Measurements from ENCODE around the gene SMIM14. TPM values are rescaled to one million over a fixed set of nuclear protein-coding genes. Genes with fewer than 3 reads are reported as not detected.
A peak's percentile ranks its signal among the peaks of the same experiment; 100 is the strongest.
"Not testable (repeated sequence)": the region's sequence is repeated elsewhere in the genome, so short reads cannot be mapped to it uniquely, and the experiment has no call there.

SMIM14 gene
- polyA plus RNA-seq, 4 donors, result 46.5 to 61.5 (median 55.1) TPM

GRCh38 chr4:39542611-39543012, 96.1 kb downstream of the SMIM14 start:
- DNase-seq (ENCODE audit: low read depth in 4 of 4, low spot score in 3 of 4), result no peak

GRCh38 chr4:39541987-39542610, 96.6 kb downstream of the SMIM14 start:
- DNase-seq (ENCODE audit: low read depth in 4 of 4, low spot score in 3 of 4), result no peak

GRCh38 chr4:39539089-39539611, 99.5 kb downstream of the SMIM14 start:
- no peak for DNase-seq (ENCODE audit: low read depth in 4 of 4, low spot score in 3 of 4)

DNA sequence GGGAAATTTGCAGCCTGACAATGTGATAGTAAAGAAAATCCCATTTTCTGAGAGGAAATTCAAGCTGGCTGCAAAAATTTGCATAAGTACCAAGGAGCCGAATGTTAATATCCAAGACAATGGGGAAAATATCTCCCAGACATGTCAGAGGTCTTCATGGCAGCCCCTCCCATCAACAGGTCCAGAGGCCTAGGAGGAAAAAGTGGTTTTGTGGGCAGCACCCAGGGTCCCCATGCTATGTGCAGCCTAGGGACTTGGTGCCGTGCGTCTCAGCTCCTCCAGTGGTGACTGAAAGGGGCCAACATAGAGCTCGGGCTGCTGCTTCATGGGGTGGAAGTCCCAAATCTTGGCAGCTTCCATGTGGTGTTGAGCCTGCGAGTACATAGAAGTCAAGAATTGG, 105.1 kb downstream of the SMIM14 start:
- no peak for DNase-seq (ENCODE audit: low read depth in 4 of 4, low spot score in 3 of 4)

GRCh38 chr4:39532237-39532636, 106.4 kb downstream of the SMIM14 start:
- not testable (repeated sequence) for DNase-seq (ENCODE audit: low read depth in 4 of 4, low spot score in 3 of 4)

- no peak for DNase-seq (ENCODE audit: low read depth in 4 of 4, low spot score in 3 of 4)
Observed at GRCh38 chr4:39530682-39531081, 108.0 kb downstream of the SMIM14 start.

GRCh38 chr4:39529534-39529933, 109.1 kb downstream of the SMIM14 start:
- no peak for DNase-seq (ENCODE audit: low read depth in 4 of 4, low spot score in 3 of 4)

DNA sequence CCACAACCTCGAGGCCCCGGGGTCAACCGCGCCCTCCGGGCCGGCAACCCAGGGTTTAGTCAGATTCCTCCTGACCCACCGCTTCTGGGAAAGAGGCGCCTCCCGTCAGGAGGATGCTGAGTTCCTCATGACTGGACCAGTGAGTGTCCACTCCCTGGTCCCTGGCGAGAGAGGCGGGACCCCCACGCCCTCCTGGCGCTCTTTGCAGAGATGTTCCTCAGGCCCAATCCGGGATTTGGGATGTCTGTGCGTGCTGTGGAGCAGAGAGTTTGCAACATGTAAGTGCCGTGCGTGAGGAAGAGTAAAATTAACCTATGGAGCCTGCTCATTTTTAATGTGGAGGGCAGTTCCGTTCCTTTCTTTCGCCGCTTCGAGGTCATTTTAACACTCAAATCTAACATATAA, 110.6 kb downstream of the SMIM14 start:
- no peak for DNase-seq (ENCODE audit: low read depth in 4 of 4, low spot score in 3 of 4)

DNA sequence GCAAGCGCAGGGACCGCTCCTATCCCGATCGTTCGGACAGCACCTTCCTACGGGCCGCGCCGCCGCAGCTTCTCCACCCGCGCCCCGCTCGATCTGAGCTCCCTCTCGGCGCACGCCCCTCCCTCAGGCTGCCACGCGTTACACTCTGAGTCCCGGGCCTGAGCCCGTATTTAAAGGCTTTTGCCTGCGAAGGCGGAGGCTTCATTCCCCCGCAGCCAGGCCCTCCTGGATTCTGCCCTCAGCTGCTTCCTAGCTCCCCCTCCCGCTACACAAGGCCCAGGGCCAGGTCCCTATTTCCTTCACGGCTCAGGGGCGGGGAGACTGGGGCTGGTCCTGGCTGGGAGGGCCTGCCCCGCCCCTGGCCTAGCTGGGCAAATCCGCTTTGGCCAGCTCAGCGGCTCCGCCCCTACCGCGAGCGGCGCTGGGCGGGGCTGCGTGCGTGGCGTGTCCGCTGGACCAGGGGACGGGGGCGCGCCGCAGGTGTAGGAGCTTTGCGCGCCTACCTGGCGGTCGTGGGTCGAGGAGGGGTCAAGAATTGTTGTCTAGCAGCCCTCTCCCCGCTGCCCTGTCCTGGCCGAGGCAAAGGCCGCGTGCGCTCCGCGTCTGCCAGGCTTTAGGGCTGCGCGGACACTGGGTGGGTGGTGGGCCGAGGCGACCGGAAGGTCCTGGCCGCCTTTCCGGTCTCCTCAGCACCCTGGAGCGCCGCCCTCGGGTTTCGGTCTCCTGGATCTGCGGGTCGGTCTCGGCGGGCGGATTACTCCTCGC, 111.2 kb downstream of the SMIM14 start, which contains the start of gene UGDH:
UGDH (minus strand) TSS at position 144 of the 765 bp plus-strand sequence. CDS start 5,927 bp downstream, outside the sequence.
- DNase-seq (ENCODE audit: low read depth in 4 of 4, low spot score in 3 of 4), result peak; percentile 95 to 97 (median 96)

DNA sequence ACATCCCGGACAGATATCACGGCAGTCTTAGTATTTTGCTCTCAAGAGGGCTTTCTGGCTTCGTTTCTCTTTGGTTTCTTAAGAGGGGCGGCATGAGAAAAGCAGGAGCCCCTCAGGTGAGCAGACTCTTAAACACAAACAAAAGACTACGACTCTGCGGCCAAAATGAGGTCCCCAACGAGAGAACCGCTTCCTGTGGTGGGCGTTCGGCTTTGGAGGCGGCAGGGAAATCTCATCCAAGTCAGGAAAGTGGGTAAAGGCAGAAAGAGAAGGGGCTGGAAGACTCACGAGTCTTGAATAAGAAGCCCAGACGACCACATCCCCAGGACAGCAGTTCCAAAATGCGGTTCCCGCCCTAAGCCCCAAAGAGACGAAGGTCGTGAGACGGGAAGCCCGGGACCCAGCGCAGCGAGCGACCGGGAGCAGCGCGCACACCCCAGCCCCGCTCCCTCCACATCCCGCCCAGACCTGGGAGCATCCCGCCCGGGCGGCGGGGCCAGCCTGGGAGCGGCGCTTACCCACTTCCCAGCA, 111.8 kb downstream of the SMIM14 start:
- DNase-seq (ENCODE audit: low read depth in 4 of 4, low spot score in 3 of 4), result no peak

DNA sequence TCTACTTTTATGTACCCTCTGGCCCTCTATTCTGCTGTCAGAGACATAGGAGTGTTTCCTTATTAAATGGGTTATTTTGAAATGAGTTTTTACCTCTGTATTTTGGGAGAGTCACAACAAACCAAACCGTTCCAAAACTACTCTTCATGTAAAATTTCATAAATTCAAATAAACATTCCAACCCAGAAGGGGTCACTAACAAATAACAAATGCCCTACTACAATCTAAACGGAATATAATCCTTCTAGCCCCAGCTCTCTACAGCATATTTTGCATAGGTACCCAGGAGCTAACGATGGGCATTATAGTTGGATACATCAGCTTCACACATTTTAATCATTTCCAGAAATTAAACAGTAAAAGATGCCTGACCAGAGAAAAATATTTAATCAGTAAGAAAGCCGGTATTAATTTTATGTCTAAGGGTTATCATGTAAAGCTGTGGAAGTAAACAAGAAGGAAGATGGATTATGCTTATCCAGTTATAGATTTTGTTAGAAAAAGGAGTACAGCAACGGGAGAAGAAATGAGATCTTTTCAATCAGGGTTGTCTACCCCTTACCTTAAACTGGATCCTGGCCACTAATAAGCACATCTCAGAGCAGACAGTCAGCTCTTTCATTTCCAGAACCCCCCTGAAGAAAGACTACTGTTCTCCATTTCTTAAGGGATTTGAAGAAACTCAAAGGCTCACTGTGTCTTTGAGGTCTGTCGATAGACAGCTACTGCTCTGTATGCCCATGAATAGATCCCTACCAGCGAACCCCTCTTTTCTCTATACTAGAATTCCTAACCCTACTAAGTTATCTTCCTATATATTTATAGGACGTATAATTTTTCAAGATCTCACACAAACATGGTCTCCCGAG, 112.6 kb downstream of the SMIM14 start:
- no peak for DNase-seq (ENCODE audit: low read depth in 4 of 4, low spot score in 3 of 4)

- no peak for DNase-seq (ENCODE audit: low read depth in 4 of 4, low spot score in 3 of 4)
Observed at GRCh38 chr4:39524161-39524957, 114.3 kb downstream of the SMIM14 start.

DNA sequence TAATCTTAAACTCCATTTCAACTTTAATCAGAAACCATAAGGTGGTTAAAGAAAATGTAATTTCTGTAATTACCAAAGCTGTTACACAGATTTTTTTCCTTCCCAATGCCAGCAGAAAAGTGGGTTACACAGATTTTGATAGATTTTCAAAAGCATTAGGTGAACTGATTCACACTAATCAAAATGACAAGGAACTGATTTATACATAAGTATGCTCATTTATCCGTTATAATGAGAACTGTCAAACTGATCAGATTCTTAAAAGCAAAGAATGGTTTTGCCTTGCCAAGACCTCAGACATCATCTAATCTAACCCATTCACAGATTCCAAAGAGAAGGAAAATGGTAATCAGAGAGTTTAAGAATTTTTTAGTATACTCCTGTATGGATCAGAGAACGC, 116.6 kb downstream of the SMIM14 start:
- DNase-seq (ENCODE audit: low read depth in 4 of 4, low spot score in 3 of 4), result no peak

DNA sequence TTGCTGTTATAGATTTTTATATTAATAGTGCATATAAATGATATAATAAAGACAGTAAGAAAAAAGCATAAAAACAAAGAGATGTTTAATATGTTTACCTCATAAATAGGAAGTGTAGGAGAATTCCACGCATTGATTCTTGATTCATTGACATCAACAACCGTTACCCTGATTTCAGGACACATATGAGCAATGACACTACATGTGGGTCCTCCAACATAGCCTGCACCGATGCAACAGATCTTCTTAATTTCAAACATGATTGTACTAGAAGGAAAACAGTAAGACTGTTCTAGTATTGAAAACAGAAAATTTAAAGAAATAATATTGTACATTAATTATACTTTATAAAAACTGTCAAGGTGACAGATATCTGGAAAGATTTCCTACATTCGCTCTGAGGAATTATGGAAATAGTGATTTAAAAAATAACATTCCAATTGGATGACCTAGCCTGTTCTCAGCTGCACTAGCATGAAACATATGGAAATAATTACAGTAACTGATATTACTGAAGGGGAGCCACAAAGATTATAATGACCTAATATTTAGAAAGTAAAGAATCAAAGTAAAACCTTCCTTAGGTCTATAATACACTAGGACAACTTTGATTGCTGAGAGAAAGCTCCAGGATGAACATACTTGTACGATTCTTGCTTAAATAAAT, 117.3 kb downstream of the SMIM14 start:
- no peak for DNase-seq (ENCODE audit: low read depth in 4 of 4, low spot score in 3 of 4)

GRCh38 chr4:39518484-39518883, 120.2 kb downstream of the SMIM14 start:
- DNase-seq (ENCODE audit: low read depth in 4 of 4, low spot score in 3 of 4), result no peak

DNA sequence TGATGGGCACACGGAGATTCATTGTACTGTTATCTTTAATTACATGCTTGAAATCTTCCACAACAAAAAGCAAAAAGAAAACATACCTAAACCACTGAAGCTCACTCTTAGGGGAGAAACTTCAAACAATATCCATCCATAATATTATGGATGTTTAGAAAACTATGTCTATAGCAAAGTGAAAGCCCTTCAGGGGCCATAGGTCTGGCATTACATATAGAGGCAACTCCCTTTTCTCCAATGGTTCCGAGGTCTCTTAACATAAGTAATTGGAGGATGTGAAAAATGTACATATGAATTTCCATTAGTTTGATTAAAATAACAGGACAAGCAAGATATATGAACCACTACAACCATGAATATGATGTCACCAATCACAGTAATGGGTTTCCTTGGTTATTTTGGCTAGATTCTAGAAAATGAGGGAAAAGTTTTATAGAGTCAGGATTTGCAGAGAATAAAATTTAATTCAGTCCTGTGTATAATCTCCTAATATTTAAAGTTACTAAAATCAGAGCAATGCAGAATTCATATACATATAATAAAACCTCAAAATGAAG, 122.2 kb downstream of the SMIM14 start:
- DNase-seq (ENCODE audit: low read depth in 4 of 4, low spot score in 3 of 4), result no peak

- not testable (repeated sequence) for DNase-seq (ENCODE audit: low read depth in 4 of 4, low spot score in 3 of 4)
Observed at GRCh38 chr4:39515669-39516401, 122.8 kb downstream of the SMIM14 start.

DNA sequence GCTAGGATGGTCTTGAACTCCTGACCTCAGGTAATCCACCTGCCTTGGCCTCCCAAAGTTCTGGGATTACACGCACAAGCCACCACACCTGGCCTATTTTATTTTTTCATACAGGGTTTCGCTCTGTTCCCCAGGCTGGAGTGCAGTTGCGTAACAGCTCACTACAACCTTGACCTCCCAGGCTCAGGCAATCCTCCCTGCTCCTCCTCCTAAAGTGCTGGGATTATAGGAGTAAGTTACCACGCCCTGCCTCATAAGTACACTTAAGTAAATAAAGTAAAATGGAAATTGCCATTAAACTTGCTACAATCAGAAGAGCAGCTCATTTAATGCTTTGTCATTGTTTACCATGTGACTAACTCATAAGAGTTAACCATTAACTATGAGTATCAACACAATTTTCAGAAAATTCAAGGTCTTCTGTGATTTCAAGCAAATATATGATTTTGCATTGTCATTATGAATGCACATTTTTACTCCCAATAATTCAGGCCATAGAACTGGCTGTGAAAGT, 123.7 kb downstream of the SMIM14 start:
- DNase-seq (ENCODE audit: low read depth in 4 of 4, low spot score in 3 of 4), result no peak

Measured in left renal pelvis (tissue), 4 donors.